Keratinocyte (primary cell): ENCODE data around the gene ENTPD6. TPM values are rescaled to one million over a fixed set of nuclear protein-coding genes. Genes with fewer than 3 reads are reported as not detected.

ENCODE experiments used
- DNase-seq: peaks from one replicate; pipeline ENCODE4 v3.0.0-alpha.2; 2011; ENCODE audit warnings: low read depth, missing footprints, low spot score
- FAIRE-seq: peaks from 2 replicates; lab custom pipeline; 2011; peaks lifted over from hg19 to GRCh38; lab: Jason Lieb, UNC
- H2AFZ ChIP-seq: 2 replicates; pipeline ENCODE4 v1.6.0; 2012; ENCODE audit warnings: low read length, control low read depth, inconsistent platforms; ENCODE audit not compliant: control insufficient read depth
- H3K27ac ChIP-seq: 2 replicates; pipeline ENCODE4 v1.5.1; 2011; ENCODE audit warnings: low read length; ENCODE audit not compliant: control insufficient read depth, insufficient read depth
- H3K27me3 ChIP-seq: 3 replicates; pipeline ENCODE4 v1.6.0; 2011; ENCODE audit warnings: low read length; ENCODE audit not compliant: control insufficient read depth, insufficient read depth; ENCODE audit errors: extremely low read depth
- H3K36me3 ChIP-seq, 2 experiments: 2 replicates in 1 of 2; 3 replicates in 1 of 2; pipeline ENCODE4 v1.5.1; 2011; ENCODE audit warnings: low read length in 2 of 2, mild to moderate bottlenecking in 1 of 2; ENCODE audit not compliant: control insufficient read depth in 2 of 2, insufficient read depth in 2 of 2; ENCODE audit errors: extremely low read depth in 1 of 2
- H3K4me1 ChIP-seq: 3 replicates; pipeline ENCODE4 v1.5.1; 2011; ENCODE audit warnings: low read length; ENCODE audit not compliant: control insufficient read depth, insufficient read depth; ENCODE audit errors: extremely low read depth
- H3K4me2 ChIP-seq: 3 replicates; pipeline ENCODE4 v1.6.0; 2011; ENCODE audit warnings: low read depth, low read length; ENCODE audit not compliant: control insufficient read depth, insufficient read depth; ENCODE audit errors: extremely low read depth
- H3K4me3 ChIP-seq, 3 experiments: fragments of 200-600 bp in 1 of 3; sonication (generic) in 1 of 3; 2 replicates in 2 of 3; 3 replicates in 1 of 3; pipeline ENCODE4 v1.5.1; 2011 to 2016; ENCODE audit warnings: low read length in 3 of 3, mild to moderate bottlenecking in 3 of 3, control low read depth in 2 of 3, inconsistent platforms in 1 of 3, low read depth in 1 of 3, mixed read lengths in 1 of 3, mixed run types in 1 of 3, moderate library complexity in 1 of 3; ENCODE audit not compliant: control insufficient read depth in 2 of 3, insufficient read depth in 2 of 3; ENCODE audit errors: extremely low read depth in 1 of 3
- H3K79me2 ChIP-seq: 2 replicates; pipeline ENCODE4 v1.6.0; 2012; ENCODE audit warnings: low read length; ENCODE audit not compliant: control insufficient read depth, insufficient read depth
- H3K9ac ChIP-seq: 3 replicates; pipeline ENCODE4 v1.6.0; 2011; ENCODE audit warnings: low read length; ENCODE audit not compliant: control insufficient read depth, insufficient read depth; ENCODE audit errors: extremely low read depth
- H3K9me1 ChIP-seq: 3 replicates; pipeline ENCODE4 v1.6.0; 2011; ENCODE audit warnings: low read length; ENCODE audit not compliant: control insufficient read depth, insufficient read depth; ENCODE audit errors: extremely low read depth
- H3K9me3 ChIP-seq: 2 replicates; pipeline ENCODE4 v1.5.1; 2012; ENCODE audit warnings: low read depth, low read length; ENCODE audit not compliant: control insufficient read depth
- H4K20me1 ChIP-seq: 3 replicates; pipeline ENCODE4 v1.6.0; 2011; ENCODE audit warnings: low read length; ENCODE audit not compliant: control insufficient read depth, insufficient read depth; ENCODE audit errors: extremely low read depth
- CTCF ChIP-seq, 3 experiments: IDR thresholded peaks in 1 of 3; conservative IDR thresholded peaks in 1 of 3; optimal IDR thresholded peaks in 1 of 3; 2 replicates in 2 of 3; 3 replicates in 1 of 3; pipeline versions ENCODE3 to v1.5.1; 2011; ENCODE audit warnings: low read length in 3 of 3, mild to moderate bottlenecking in 3 of 3, moderate library complexity in 2 of 3, control low read depth in 1 of 3, inconsistent platforms in 1 of 3; ENCODE audit not compliant: insufficient read depth in 2 of 3; ENCODE audit errors: extremely low read depth in 1 of 3
- EZH2 ChIP-seq: IDR thresholded peaks from one replicate; pipeline ENCODE4 v1.6.1; 2012; ENCODE audit warnings: inconsistent platforms, mild to moderate bottlenecking, low read length, moderate library complexity
- dilution Hi-C: fragments of 300-500 bp; cut with MboI; formaldehyde crosslinking; loops from one replicate; pipeline ENCODE4 v1.7.0; 2020; ENCODE audit warnings: low sequenced_read_pairs; ENCODE audit not compliant: extremely low pct_ligation_motif_present
- polyA plus RNA-seq, 5 experiments: library from polyadenylated mRNA; depleted of rRNA in 3 of 5; stranded (reverse) in 3 of 5; stranded (forward) in 1 of 5; unstranded in 1 of 5; fragments of >200 nt; gene quantifications; 1 replicate in 1 of 5; 2 replicates in 3 of 5; 3 replicates in 1 of 5; pipeline versions ENCODE4 v1.2.1 to v1.2.3, GENCODE V29; 2011 to 2012; ENCODE audit warnings: missing spikeins in 2 of 5, low read depth in 1 of 5, low replicate concordance in 1 of 5

ENTPD6 gene
- polyA plus RNA-seq, 1 donor (not counting 4 experiments of a cell fraction or from before 2014, with no cell fraction given): 57.8 TPM

GRCh38 chr20:25248786-25249172, 53.3 kb downstream of the ENTPD6 start:
- peaks cover 56% of the 10 kb centered on the region for H3K79me2 ChIP-seq
- peaks cover 12% of the 10 kb centered on the region for H3K9me1 ChIP-seq
- H3K4me1 ChIP-seq: peaks cover 46% of the 10 kb centered on the region
- peak overlapping the region; percentile 94 to 97 (median 97) for H3K4me3 ChIP-seq
- H3K4me2 ChIP-seq: peak overlapping the region; percentile 84
- FAIRE-seq: no peak
- peak overlapping the region; percentile 63 for H3K27ac ChIP-seq
- no peak overlapping the region for H2AFZ ChIP-seq
- peaks cover 23 to 26% of the 10 kb centered on the region in 2 experiments for H3K36me3 ChIP-seq
- H3K27me3 ChIP-seq: no peaks in the 10 kb centered on the region
- H3K9me3 ChIP-seq: no peaks in the 10 kb centered on the region
- no peak for DNase-seq
- H4K20me1 ChIP-seq: peaks cover 44% of the 10 kb centered on the region
- H3K9ac ChIP-seq: peak overlapping the region; percentile 82
- dilution Hi-C loops: no loop called here
- TF ChIP-seq EZH2: no peak
- no peak for TF ChIP-seq CTCF (optimal IDR thresholded peaks at IDR 0.05 in 1 of 3, IDR thresholded peaks at IDR 0.05 in 1 of 3, conservative IDR thresholded peaks at IDR 0.05 in 1 of 3; ENCODE audit: extremely low read depth in 1 of 3, insufficient read depth in 2 of 3, low read length in 3 of 3)

DNA sequence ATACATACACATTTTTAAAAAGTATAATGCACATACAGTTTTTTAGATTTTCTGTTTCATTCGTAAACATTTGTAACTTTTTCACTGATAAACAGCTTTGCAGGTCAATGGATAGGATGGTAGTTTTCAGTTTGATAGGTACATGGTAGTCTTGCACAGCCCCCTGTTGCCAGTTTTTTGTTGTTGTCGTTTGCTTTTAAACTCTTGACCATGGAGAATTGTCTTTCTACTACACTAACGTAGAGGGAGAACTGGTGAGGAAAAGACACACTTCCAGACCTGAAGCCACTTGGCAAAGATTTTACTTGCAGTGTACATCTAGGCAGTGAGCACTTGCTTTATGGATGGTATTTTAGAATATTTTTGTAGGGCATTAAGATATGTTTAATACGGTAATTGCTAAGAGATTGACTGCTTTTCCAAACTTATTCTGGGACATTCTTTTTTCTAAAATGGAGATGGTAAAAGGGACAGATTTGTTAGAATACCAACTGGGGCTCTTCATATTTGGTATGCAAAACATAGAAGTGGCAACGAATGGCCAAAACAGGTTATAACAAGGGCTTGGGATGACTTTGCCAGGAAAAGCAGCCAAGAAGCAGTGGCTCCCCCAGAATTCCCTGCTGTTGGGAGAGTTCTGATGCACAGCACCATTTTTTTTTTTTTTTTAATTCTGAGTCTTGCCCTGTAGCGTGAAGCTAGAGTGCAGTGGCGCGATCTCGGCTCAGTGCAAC, 53.9 kb downstream of the ENTPD6 start:
- dilution Hi-C loops: no loop called here
- Histone ChIP-seq H2AFZ (no peak overlapping the region), H3K27ac (peak overlapping the region; percentile 63), H3K9ac (peak overlapping the region; percentile 82), H3K79me2 (peaks cover 60% of the 10 kb centered on the region), H3K4me2 (peak overlapping the region; percentile 84), H3K27me3 (no peaks in the 10 kb centered on the region), H3K4me3 (peak overlapping the region; percentile 94 to 97 (median 97)), H3K4me1 (peaks cover 46% of the 10 kb centered on the region), H3K9me1 (peaks cover 12% of the 10 kb centered on the region), H3K9me3 (no peaks in the 10 kb centered on the region), H3K36me3 (peaks cover 23 to 26% of the 10 kb centered on the region in 2 experiments), H4K20me1 (peaks cover 44% of the 10 kb centered on the region)
- no peak for FAIRE-seq
- no peak for TF ChIP-seq CTCF (optimal IDR thresholded peaks at IDR 0.05 in 1 of 3, IDR thresholded peaks at IDR 0.05 in 1 of 3, conservative IDR thresholded peaks at IDR 0.05 in 1 of 3; ENCODE audit: extremely low read depth in 1 of 3, insufficient read depth in 2 of 3, low read length in 3 of 3)
- DNase-seq: no peak
